Measurements from ENCODE around the gene CCBE1.

The CCBE1 gene

DNA sequence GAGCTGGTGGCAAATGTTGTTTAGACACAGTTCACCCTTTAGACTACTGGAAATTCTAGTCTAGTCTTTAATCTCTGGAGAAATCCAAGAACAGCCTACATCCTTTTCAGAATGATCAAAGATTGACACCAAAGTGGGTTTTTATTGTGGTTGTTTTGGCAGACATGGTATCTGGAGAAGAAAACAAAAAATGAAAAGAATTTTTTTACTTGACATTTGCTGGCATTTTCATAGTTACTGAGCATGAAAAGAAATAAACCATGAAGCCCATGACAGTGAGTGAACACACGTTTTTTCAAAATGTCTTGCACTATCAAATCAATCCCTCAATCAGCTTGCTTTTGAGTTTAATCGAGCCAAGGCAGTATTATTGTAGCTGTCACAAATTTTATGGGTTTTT, 125.3 kb downstream of the CCBE1 start:
- no peak for DNase-seq (ENCODE audit: low read depth in 3 of 3)

DNA sequence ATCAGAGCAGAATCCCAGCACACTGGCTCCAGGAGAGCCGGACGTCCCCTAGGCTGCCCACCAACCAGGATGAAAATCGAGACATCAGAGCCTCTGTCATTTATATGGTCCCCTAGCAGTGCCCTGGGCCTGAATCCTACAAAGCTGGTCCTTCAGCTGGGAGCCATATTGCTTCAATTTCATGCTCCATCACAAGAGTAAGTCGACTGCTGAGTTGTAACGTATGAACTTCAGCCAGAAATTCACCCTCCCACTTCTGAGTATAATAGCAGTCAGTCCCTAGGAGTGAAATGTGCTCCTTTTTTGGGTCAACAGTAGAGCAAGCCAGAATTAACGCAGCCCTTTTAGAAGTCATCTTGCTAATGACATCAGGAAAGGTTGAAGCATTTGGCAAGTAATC, 126.4 kb downstream of the CCBE1 start:
- DNase-seq (ENCODE audit: low read depth in 3 of 3) = no peak

DNA sequence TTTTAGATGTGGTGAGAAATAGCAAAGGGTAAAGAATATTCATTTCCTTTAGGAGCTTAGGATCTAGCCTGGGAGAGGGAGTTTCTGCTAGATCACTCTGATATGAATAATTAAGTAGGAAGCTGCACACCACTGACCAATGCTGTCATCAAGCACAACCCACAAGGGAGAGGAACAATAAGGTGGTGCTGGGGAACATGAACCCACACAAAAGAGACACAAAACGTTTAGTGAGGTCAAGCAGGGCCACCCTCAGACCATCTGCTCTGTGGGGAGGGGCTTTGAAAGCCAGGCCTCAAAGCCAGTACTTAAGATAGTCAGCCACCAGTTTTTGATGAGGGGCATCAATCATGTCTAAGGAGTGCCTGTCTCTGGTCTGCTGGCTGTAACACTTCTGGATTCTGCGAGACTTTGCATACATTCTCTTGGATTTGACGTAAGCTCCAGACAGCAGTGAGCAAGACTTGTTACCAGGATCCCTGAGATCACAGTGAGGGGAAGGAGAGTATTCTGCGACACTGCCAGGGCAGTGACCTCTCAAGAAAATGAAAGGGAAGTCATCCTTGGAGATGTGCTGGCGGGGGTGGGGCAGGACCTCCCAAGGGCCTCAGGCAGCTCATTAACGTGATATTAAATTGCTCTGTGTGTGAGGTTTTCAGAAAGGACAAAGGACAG, 127.0 kb downstream of the CCBE1 start:
- no peak for DNase-seq (ENCODE audit: low read depth in 3 of 3)

DNA sequence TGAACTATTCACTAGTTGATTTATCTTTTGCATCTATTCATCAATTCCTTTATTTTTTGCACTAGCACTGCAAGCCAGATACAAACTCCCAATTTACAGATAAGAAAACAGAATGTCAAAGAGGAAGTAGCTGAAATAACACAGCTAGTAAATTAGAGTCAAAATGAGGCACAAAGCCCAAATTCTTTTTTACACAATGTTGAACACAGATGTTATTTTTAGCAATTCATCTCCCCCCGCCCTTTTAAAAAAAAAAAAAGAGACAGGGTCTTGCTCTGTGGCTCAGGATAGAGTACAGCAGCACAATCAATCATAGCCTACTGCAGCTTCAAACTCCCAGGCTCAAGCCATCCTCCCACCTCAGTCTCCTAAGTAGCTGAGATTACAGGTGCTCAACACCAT, 127.8 kb downstream of the CCBE1 start:
- DNase-seq (ENCODE audit: low read depth in 3 of 3) = no peak

- no peak for DNase-seq (ENCODE audit: low read depth in 3 of 3)
Observed at GRCh38 chr18:59567431-59567830, 129.8 kb downstream of the CCBE1 start.

DNA sequence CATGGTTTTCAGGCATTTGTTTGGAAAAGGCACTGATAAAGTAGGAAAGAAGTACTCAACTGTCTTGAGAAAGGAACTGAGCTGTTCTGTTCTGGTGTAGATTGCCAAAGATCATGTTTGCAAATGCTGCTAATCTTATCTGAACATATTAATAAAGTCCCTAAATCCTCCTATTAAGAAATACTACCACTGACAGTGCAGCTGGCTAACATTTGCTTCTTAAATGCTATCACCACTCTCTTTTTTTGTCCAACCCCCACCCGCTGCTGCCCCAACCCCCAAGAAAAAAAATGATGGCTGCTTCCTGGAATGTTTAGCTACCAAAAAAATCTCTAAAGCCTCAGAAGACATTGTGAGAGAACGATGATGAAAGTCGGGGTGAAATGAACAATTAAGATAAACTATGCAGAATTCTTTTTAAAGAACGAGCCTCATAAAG, 130.7 kb downstream of the CCBE1 start:
- no peak for DNase-seq (ENCODE audit: low read depth in 3 of 3)

GRCh38 chr18:59565957-59566356, 131.3 kb downstream of the CCBE1 start:
- DNase-seq (ENCODE audit: low read depth in 3 of 3) = no peak

DNA sequence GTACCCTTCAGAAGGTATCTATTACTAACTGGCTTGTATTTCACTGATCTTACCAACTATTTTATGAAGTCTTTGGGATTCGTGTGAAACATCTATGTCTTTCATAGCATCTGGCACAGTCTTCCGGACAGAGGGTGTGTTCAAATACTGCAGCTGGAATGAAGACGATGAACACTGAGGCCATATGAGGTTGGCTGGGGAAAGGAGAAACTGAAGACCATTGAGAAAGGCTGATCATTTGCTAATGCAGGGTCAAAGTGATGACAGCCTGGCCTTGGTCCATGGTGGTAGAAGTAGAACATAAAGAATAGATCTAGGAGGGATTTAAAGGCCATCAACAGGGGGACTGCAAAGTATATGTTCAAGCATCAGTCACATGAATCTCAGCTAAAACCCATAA, 132.7 kb downstream of the CCBE1 start:
- no peak for DNase-seq (ENCODE audit: low read depth in 3 of 3)

GRCh38 chr18:59563176-59563785, 133.9 kb downstream of the CCBE1 start:
- no peak for DNase-seq (ENCODE audit: low read depth in 3 of 3)

DNA sequence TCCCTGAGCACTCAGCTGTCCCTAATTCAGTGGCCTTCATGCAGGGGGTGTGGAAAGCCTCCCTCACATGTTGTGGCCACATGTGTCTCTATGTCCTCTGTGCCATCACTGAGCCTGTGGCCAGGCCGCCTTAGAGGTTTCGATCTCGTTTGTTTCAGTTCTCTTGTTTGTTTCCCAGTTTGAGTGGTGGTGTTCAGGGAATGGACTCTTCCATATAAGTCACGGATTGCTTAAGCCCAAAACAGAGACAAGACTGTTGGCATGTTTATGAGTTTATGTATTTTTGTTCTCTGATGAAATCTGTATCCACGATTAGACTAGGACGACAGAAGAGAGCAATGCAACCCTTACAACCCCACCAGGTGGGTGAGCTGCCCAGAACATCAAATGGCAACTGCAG, 134.5 kb downstream of the CCBE1 start:
- no peak for DNase-seq (ENCODE audit: low read depth in 3 of 3)

- DNase-seq (ENCODE audit: low read depth in 3 of 3) = no peak
Observed at GRCh38 chr18:59561612-59562011, 135.6 kb downstream of the CCBE1 start.

DNA sequence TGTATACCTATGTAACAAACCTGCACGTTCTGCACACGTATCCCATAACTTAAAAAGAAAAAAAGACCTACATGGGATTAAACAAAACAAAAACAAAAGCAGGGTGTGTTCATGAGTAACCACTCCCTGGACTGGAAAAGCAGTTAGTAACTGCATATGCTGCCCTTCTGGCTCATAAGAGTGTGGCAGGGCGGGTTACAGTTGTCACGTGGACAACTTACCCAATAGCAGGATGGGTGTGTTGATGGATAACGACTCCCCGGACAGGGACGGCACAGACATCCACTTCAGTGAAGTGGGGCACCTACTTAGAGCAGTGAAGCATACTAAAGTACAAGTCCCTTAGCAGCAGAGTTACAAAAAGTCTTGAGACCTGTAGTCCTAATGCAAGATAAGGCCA, 136.7 kb downstream of the CCBE1 start:
- DNase-seq (ENCODE audit: low read depth in 3 of 3) = no peak

DNA sequence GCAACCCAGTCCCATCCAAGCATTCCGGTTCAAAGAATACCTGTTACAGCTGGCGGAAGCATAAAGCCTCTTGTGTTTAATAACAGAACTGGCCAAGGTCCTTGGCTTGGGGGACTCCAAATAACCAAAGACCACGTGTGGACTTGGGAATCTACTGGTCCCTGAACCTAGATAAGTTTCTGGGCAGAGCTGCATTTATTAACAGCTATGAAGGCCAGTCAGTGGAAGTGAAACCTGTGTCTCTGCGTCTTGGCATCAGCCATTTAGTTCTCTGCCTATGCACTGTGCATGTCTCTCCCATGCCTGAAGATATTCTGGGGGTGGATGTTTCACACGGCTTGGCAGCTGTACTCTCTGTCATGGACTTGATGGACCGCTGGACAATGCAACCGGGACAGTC, 137.7 kb downstream of the CCBE1 start:
- no peak for DNase-seq (ENCODE audit: low read depth in 3 of 3)

DNA sequence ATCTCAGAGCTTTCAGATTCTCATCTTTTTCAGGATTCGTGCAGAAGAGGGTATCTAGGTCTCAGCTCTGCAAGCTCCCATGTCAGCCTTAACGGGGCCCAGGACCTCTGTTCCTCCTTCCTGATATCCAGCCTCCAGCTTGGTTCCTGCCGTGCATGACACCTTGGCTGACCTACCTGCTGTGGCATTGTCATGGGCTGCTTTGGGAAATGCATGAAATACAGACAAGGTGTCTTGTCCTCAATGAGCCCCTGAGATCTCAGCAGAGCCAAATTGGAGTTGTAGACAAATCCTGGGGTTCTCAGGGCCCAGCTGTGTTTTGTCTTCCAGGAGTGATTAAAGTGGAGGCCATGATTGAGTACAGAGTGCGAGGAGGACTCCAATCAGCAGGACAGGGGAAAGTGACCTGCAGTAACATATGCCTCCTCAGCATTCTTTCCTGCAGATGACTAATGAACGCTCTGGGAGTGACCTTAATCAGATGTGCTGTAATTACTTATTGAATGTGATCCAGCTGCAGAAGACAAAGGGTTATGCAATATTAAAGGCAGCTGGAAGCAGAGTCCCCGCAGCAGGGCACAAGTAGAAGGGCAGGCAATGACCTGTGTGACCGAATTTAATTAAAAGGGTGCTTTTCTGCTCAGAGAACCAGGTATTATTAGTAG, 141.1 kb downstream of the CCBE1 start:
- DNase-seq (ENCODE audit: low read depth in 3 of 3) = no peak

GRCh38 chr18:59554796-59555335, 142.4 kb downstream of the CCBE1 start:
- no peak for DNase-seq (ENCODE audit: low read depth in 3 of 3)

GRCh38 chr18:59553273-59553870, 143.9 kb downstream of the CCBE1 start:
- DNase-seq (ENCODE audit: low read depth in 3 of 3) = no peak

- no peak for DNase-seq (ENCODE audit: low read depth in 3 of 3)
Observed at GRCh38 chr18:59551902-59552635, 145.2 kb downstream of the CCBE1 start.

DNA sequence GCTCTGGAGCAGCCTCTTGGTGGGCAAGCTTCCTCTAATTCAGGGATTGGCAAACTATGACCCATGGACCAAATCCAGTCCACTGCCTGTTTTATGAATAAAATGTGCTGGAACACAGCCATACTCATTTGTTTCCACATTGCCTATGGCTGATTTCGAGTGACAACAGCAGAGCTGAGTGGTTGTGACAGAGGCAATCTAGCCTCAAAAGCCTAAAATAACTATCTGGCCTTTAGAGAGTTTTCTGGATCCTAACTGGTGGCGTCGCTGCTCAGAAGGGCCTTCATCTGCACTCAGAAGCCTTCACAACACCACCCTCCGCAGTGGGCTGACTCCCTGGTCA, 147.1 kb downstream of the CCBE1 start:
- DNase-seq (ENCODE audit: low read depth in 3 of 3) = no peak

- no peak for DNase-seq (ENCODE audit: low read depth in 3 of 3)
Observed at GRCh38 chr18:59549503-59550173, 147.6 kb downstream of the CCBE1 start.

- no peak for DNase-seq (ENCODE audit: low read depth in 3 of 3)
Observed at GRCh38 chr18:59547581-59548182, 149.5 kb downstream of the CCBE1 start.

DNA sequence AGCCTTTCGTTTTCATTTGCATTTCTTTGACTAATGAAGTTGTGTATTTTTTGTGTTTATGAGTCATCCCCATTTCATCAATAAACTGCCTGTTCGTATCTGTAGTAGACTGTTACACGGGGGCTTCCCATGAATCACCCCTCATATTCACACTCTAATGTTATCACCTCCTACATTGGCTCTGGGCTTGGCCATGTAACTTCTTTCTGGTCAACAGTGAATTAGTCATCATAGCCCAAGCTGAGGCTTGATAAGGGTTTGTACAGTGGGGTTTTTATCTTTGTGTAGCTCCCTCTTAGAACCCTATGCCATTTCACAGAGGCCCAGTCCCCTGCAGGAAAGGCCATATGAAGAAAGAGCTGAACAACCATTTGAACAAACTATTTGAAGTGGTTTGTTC, 151.0 kb downstream of the CCBE1 start:
- no peak for DNase-seq (ENCODE audit: low read depth in 3 of 3)

All from stimulated activated CD4-positive, alpha-beta T cell treated with anti-CD3 and anti-CD28 coated beads, TNF-alpha, amount 100 ng/mL, for 4 hours (primary cell).